ENCODE data around the gene KIRREL1.

The KIRREL1 gene

GRCh38 chr1:157993918-157994605, 617 bp downstream of the KIRREL1 start:
- DNase-seq (ENCODE audit: low read depth): no peak
- no peak overlapping the region for H3K4me3 ChIP-seq (ENCODE audit: low read depth, low read length)
- no peak for TF ChIP-seq CTCF (IDR thresholded peaks at IDR 0.05; ENCODE audit: low read depth, low read length, missing control alignments)

GRCh38 chr1:157994704-157995582, 1.5 kb downstream of the KIRREL1 start:
- TF ChIP-seq CTCF (IDR thresholded peaks at IDR 0.05; ENCODE audit: low read depth, low read length, missing control alignments): no peak
- no peak for DNase-seq (ENCODE audit: low read depth)
- H3K4me3 ChIP-seq (ENCODE audit: low read depth, low read length): no peak overlapping the region

GRCh38 chr1:157995583-157996169, 2.2 kb downstream of the KIRREL1 start:
- no peak for DNase-seq (ENCODE audit: low read depth)
- no peak for TF ChIP-seq CTCF (IDR thresholded peaks at IDR 0.05; ENCODE audit: low read depth, low read length, missing control alignments)
- H3K4me3 ChIP-seq (ENCODE audit: low read depth, low read length): no peak overlapping the region

- DNase-seq (ENCODE audit: low read depth): no peak
- TF ChIP-seq CTCF (IDR thresholded peaks at IDR 0.05; ENCODE audit: low read depth, low read length, missing control alignments): no peak
- H3K4me3 ChIP-seq (ENCODE audit: low read depth, low read length): no peak overlapping the region
These were observed 3.0 kb downstream of the KIRREL1 start for GRCh38 chr1:157996433-157996832.

GRCh38 chr1:158000507-158000906, 7.1 kb downstream of the KIRREL1 start:
- no peak for TF ChIP-seq CTCF (IDR thresholded peaks at IDR 0.05; ENCODE audit: low read depth, low read length, missing control alignments)
- no peak for DNase-seq (ENCODE audit: low read depth)
- H3K4me3 ChIP-seq (ENCODE audit: low read depth, low read length): no peak overlapping the region

- TF ChIP-seq CTCF (IDR thresholded peaks at IDR 0.05; ENCODE audit: low read depth, low read length, missing control alignments): no peak
- H3K4me3 ChIP-seq (ENCODE audit: low read depth, low read length): no peak overlapping the region
- no peak for DNase-seq (ENCODE audit: low read depth)
These were observed 8.7 kb downstream of the KIRREL1 start for GRCh38 chr1:158002022-158002630.

All from GM12864 (cell line).